GM20000 (cell line): ENCODE data around the gene UGDH.
"Not testable (repeated sequence)": the region's sequence is repeated elsewhere in the genome, so short reads cannot be mapped to it uniquely, and the experiment has no call there.

Experiments used
- DNase-seq: peaks from one replicate; pipeline ENCODE4 v3.0.0; 2012; ENCODE audit warnings: low spot score
- TF ChIP-seq, protein P1 (sequence below): IDR thresholded peaks from 2 replicates; pipeline ENCODE4 v1.5.1; 2012; ENCODE audit warnings: mild to moderate bottlenecking, control low read depth; ENCODE audit errors: extremely low read depth, missing control alignments

UGDH gene

DNA sequence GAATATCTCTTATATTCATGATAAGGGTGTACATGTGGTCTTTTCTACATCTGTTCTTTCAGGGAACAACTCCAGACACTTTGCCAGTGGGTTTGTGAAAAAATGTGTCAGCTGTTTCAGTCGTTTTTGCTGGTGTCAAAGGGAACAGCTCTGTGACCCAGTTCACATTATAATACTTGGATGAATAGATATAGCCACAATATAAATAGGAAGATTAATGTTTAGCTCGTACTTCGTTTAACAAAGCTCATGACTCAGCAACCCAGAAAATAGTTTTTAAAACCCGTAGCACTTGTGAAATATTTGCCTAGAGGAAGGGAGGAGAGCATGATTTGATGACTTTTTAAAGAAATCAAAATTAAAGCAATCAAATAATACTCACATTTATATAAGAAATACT is 60.5 kb downstream of the UGDH start:
- TF ChIP-seq, protein P1, sequence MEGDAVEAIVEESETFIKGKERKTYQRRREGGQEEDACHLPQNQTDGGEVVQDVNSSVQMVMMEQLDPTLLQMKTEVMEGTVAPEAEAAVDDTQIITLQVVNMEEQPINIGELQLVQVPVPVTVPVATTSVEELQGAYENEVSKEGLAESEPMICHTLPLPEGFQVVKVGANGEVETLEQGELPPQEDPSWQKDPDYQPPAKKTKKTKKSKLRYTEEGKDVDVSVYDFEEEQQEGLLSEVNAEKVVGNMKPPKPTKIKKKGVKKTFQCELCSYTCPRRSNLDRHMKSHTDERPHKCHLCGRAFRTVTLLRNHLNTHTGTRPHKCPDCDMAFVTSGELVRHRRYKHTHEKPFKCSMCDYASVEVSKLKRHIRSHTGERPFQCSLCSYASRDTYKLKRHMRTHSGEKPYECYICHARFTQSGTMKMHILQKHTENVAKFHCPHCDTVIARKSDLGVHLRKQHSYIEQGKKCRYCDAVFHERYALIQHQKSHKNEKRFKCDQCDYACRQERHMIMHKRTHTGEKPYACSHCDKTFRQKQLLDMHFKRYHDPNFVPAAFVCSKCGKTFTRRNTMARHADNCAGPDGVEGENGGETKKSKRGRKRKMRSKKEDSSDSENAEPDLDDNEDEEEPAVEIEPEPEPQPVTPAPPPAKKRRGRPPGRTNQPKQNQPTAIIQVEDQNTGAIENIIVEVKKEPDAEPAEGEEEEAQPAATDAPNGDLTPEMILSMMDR: no peak
- no peak for DNase-seq

GRCh38 chr4:39464886-39465501 is 62.2 kb downstream of the UGDH start:
- no peak for DNase-seq
- TF ChIP-seq, protein P1: no peak

DNA sequence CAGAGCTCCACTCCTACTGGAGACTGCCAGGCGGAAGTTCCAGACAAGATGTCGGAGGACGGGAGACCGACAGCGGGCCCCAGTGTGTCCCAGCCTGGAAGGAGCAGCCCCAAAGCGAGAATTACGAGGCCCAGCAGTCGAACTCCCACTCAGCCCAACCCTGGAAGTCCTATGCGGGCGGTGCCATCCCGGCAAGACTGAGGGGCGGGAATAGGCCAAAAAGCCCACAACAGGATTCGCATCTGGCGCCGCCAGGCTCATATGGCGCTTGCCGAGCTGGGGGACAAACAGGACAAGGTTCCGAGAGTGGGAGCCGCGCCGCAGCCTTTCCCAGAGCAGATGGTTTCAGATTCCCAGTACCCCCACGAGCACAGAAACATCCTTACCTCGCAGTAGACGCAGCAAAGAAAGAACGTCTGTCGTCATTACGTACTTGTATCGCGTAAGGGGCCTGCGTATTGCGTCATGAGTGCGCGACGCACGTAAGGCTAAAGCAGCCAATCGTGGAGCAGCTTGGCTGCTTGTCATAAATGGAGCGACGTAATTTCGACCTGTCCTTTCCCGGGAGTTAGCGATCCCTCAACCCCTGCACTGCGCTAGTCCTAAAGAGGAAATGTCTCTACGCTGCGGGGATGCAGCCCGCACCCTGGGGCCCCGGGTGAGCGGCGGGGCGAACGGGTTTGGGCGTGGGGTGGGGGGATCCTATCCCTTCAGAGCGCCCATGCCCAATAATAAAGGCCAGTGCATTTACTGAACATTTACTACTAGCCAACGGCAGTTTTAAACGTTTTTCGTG is 68.5 kb downstream of the UGDH start, which contains the start of the genes LIAS and RPL9:
LIAS (plus strand) TSS at position 552 of the 796 bp plus-strand sequence; CDS start at position 614, 62 bp downstream.
RPL9 (minus strand) TSS at position 418 of the 796 bp plus-strand sequence. CDS start 483 bp downstream, outside the sequence.
- TF ChIP-seq, protein P1: no peak
- DNase-seq: peak; percentile 93

DNA sequence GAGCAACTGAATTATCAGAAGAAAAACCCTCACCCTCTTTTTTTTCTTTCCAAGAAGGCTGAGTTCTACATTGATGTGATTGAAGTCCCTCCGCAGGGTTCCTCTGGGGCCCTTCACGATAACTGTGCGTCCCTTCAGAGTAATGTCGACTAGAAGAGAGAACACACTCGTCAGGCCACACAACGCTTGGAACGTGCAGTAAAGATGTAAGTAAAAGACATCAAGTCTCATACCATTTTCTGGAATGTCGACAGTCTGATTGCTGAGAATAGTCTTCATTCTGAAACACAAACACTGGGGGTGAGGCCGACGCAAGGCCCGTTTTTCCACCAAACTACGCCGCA is 69.1 kb downstream of the UGDH start:
- DNase-seq: not testable (repeated sequence)

- no peak for DNase-seq
- TF ChIP-seq, protein P1: no peak
Observed at GRCh38 chr4:39456946-39457763, 70.1 kb downstream of the UGDH start.

DNA sequence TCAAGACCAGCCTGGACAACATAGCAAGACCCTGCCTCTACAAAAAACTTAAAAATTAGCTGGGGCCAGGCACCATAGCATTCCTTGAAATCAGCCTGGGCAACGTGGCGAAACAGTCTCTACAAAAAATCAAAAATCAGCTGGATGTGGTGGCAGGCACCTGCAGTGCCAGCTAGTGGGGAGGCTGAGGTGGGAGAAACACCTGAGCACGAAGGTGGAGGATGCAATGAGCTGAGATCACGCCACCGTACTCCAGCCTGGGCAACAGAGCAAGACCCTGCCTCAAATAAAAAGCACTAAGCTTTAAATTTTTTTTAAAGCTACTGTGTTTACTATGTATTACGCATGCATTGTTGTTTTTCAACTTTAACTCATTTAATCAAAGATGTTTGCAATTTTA is 71.8 kb downstream of the UGDH start:
- TF ChIP-seq, protein P1: no peak
- DNase-seq: no peak

GRCh38 chr4:39453738-39454137 is 73.5 kb downstream of the UGDH start:
- TF ChIP-seq, protein P1: no peak
- DNase-seq: no peak
